Caco-2 (cell line): ENCODE results near the gene PAK5. TPM values are rescaled to one million over a fixed set of nuclear protein-coding genes. Genes with fewer than 3 reads are reported as not detected.

Experiments
- BruUV-seq: library from RNA; stranded (reverse); fragments of 400-500 nt; replicated peaks from 2 replicates; lab custom pipeline; 2021; lab: Mats Ljungman, UMichigan
- CTCF ChIA-PET: fragments of 300-600 bp; sonication (Branson Sonifier 250); formaldehyde crosslinking; loops from one replicate; lab custom pipeline; 2022; ENCODE audit warnings: antibody characterized with exemption; lab: Charles Lee
- POLR2A ChIA-PET: fragments of 300-600 bp; sonication (Branson Sonifier 250); formaldehyde crosslinking; loops from one replicate; lab custom pipeline; 2022; ENCODE audit warnings: antibody characterized with exemption; lab: Charles Lee
- DNase-seq, 2 experiments: peaks; one replicate each; pipeline versions ENCODE4 v3.0.0 to v3.0.0-alpha.2; 2020 to 2022
- H3K27me3 ChIP-seq: replicated peaks from 2 replicates; pipeline ENCODE4 v1.6.0; 2011; ENCODE audit warnings: low read length; ENCODE audit not compliant: control insufficient read depth, insufficient read depth
- H3K36me3 ChIP-seq: 2 replicates; pipeline ENCODE4 v1.5.1; 2011; ENCODE audit warnings: low read length; ENCODE audit not compliant: control insufficient read depth, insufficient read depth
- H3K4me1 ChIP-seq: fragments of 250-450 bp; sonication (Bioruptor Pico); 2 replicates; pipeline ENCODE4 v1.5.1; 2020; ENCODE audit warnings: mild to moderate bottlenecking
- H3K4me3 ChIP-seq: 2 replicates; pipeline ENCODE4 v1.5.1; 2011; ENCODE audit warnings: low read depth, mild to moderate bottlenecking, control low read depth, low read length
- H3K9me3 ChIP-seq: fragments of 250-450 bp; sonication (Bioruptor Pico); 2 replicates; pipeline ENCODE4 v1.5.1; 2020; ENCODE audit warnings: mild to moderate bottlenecking, moderate library complexity
- H3K27ac Mint-ChIP-seq: one replicate; pipeline ENCODE4 v1.8.0; 2022; ENCODE audit warnings: mixed read lengths; ENCODE audit not compliant: unreplicated experiment
- H3K27me3 Mint-ChIP-seq: one replicate; pipeline ENCODE4 v1.8.0; 2022; ENCODE audit warnings: mixed read lengths; ENCODE audit not compliant: insufficient read depth, unreplicated experiment
- H3K36me3 Mint-ChIP-seq: one replicate; pipeline ENCODE4 v1.8.0; 2022; ENCODE audit warnings: mild to moderate bottlenecking, mixed read lengths; ENCODE audit not compliant: insufficient read depth, unreplicated experiment
- H3K4me1 Mint-ChIP-seq: one replicate; pipeline ENCODE4 v1.8.0; 2022; ENCODE audit warnings: low read depth, mixed read lengths; ENCODE audit not compliant: unreplicated experiment
- H3K4me3 Mint-ChIP-seq: one replicate; pipeline ENCODE4 v1.8.0; 2022; ENCODE audit warnings: mild to moderate bottlenecking, moderate library complexity, mixed read lengths; ENCODE audit not compliant: unreplicated experiment
- H3K9me3 Mint-ChIP-seq: one replicate; pipeline ENCODE4 v1.8.0; 2022; ENCODE audit warnings: mixed read lengths; ENCODE audit not compliant: unreplicated experiment
- intact Hi-C: fragments of 100-400 bp; cut with micrococcal nuclease; formaldehyde crosslinking; loops from one replicate; pipeline ENCODE4 v1.10.0; 2022; ENCODE audit not compliant: unreplicated experiment
- total RNA-seq: library from RNA; stranded (reverse); gene quantifications from 2 replicates; pipeline ENCODE4 v1.2.3, GENCODE V29; 2022
- TF ChIP-seq, protein P1 (sequence below), 2 experiments: fragments of 200-600 bp in 1 of 2; IDR thresholded peaks; 1 replicate in 1 of 2; 2 replicates in 1 of 2; pipeline versions ENCODE4 v1.5.1 to v1.8.0; 2011 to 2022; ENCODE audit warnings: antibody characterized with exemption in 1 of 2, control low read depth in 1 of 2, inconsistent platforms in 1 of 2, low read depth in 1 of 2, low read length in 1 of 2, mild to moderate bottlenecking in 1 of 2, moderate library complexity in 1 of 2; ENCODE audit not compliant: insufficient read depth in 1 of 2, severe bottlenecking in 1 of 2, unreplicated experiment in 1 of 2

The PAK5 gene
- total RNA-seq, 1 experiment from 2014 or later: not detected

DNA sequence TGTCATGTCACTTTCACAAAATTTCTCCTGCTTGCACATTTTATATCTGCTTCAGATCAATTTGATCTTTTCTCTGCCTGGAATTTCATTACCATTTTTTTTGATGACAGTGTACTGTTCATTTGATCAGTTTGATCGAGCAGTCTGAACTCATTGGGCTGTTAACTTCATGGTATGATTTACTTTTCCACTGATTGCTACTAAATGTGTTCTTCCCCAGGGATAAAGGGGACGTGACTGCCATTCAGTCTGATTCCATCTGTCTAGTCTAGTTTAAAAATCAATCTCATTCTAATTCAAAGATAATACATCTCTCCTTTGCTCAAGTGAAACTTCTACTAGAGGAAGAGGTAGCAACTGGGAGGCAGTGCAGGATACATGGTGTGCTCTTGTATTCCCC is 303.4 kb downstream of the PAK5 start:
- no peak for DNase-seq
- Mint-ChIP-seq H3K36me3 (no peaks in the 10 kb centered on the region), H3K9me3 (no peaks in the 10 kb centered on the region), H3K4me1 (no peaks in the 10 kb centered on the region), H3K27ac (no peak overlapping the region), H3K4me3 (no peak overlapping the region), H3K27me3 (peaks cover 15% of the 10 kb centered on the region)
- H3K4me3 ChIP-seq: no peak overlapping the region
- POLR2A ChIA-PET: no interaction called here
- BruUV-seq: no TSS peak
- H3K9me3 ChIP-seq: no peaks in the 10 kb centered on the region
- TF ChIP-seq, protein P1, sequence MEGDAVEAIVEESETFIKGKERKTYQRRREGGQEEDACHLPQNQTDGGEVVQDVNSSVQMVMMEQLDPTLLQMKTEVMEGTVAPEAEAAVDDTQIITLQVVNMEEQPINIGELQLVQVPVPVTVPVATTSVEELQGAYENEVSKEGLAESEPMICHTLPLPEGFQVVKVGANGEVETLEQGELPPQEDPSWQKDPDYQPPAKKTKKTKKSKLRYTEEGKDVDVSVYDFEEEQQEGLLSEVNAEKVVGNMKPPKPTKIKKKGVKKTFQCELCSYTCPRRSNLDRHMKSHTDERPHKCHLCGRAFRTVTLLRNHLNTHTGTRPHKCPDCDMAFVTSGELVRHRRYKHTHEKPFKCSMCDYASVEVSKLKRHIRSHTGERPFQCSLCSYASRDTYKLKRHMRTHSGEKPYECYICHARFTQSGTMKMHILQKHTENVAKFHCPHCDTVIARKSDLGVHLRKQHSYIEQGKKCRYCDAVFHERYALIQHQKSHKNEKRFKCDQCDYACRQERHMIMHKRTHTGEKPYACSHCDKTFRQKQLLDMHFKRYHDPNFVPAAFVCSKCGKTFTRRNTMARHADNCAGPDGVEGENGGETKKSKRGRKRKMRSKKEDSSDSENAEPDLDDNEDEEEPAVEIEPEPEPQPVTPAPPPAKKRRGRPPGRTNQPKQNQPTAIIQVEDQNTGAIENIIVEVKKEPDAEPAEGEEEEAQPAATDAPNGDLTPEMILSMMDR (IDR thresholded peaks at IDR 0.05; ENCODE audit: insufficient read depth in 1 of 2, low read depth in 1 of 2, low read length in 1 of 2, severe bottlenecking in 1 of 2, unreplicated experiment in 1 of 2): no peak
- intact Hi-C loops: no loop called here
- CTCF ChIA-PET: no interaction called here
- no peaks in the 10 kb centered on the region for H3K36me3 ChIP-seq
- no peaks in the 10 kb centered on the region for H3K4me1 ChIP-seq
- 0 out of 2 replicates have a peak, but pooled peaks cover 1% of the 10 kb centered on the region for H3K27me3 ChIP-seq

DNA sequence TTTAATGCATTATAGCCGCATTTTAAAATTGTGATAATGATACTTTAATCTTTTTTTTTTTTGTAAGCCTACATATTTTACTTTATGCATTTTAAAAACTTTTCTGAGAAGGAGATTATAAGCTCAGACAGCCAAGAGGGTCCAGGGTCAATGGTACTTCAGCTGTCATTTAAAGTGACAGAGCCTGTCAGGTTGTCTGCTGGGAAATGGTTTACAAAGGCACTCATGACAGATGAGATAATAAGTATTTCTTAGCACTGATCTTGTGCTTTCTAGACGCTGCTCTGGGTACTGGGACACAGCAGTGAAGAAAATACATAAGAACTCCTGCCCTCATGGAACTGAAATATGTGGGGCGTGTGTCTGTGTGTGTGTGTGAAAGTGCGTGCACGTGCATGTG is 304.9 kb downstream of the PAK5 start:
- H3K4me1 ChIP-seq: no peaks in the 10 kb centered on the region
- 0 out of 2 replicates have a peak, but pooled peaks cover 1% of the 10 kb centered on the region for H3K27me3 ChIP-seq
- TF ChIP-seq, protein P1 (IDR thresholded peaks at IDR 0.05; ENCODE audit: insufficient read depth in 1 of 2, low read depth in 1 of 2, low read length in 1 of 2, severe bottlenecking in 1 of 2, unreplicated experiment in 1 of 2): no peak
- H3K36me3 ChIP-seq: no peaks in the 10 kb centered on the region
- Mint-ChIP-seq H3K27me3 (peaks cover 12% of the 10 kb centered on the region), H3K27ac (no peak overlapping the region), H3K4me1 (no peaks in the 10 kb centered on the region), H3K4me3 (no peak overlapping the region), H3K36me3 (no peaks in the 10 kb centered on the region), H3K9me3 (no peaks in the 10 kb centered on the region)
- ChIA-PET CTCF (no interaction called here), POLR2A (no interaction called here)
- BruUV-seq: no TSS peak
- DNase-seq: no peak
- no peak overlapping the region for H3K4me3 ChIP-seq
- intact Hi-C loops: no loop called here
- no peaks in the 10 kb centered on the region for H3K9me3 ChIP-seq

DNA sequence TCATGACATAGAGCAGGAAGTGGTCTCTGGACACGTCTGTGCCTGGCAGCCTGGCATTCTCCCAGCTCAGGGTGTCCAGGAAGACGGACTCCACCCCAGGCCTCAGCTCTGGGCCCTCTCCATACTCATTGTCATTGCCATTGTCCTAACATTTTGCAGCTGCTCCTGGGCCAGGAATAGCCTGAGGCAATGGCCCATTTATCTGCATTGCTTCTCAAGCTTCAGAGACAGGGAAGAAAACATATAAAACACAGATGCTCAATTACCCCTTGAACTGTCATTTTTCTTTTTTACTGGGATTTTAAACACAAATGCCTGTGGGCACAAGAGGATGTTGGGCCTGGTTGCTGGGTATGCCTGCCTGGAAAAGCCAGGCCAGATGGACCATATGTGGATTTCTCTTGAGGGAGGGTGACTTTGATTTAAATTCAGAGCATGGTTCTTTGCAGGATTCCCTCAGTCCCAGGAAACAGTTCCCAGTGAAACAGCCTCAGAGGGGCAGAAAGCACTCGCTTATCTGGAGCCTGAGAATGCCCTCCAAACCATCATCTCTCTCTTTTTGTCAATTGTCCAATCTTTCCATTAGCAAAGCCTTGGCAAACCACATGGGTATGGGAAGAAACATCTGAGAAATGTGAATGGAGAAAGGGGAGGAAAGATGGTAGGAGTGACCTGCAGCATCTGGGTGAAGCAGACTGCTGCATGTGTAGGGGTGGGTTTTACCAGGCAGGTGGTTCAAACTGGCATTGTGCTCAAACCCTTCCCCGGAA is 306.6 kb downstream of the PAK5 start:
- DNase-seq: no peak
- no peaks in the 10 kb centered on the region for H3K4me1 Mint-ChIP-seq
- H3K4me3 ChIP-seq: no peak overlapping the region
- CTCF ChIA-PET: no interaction called here
- H3K36me3 Mint-ChIP-seq: no peaks in the 10 kb centered on the region
- no peaks in the 10 kb centered on the region for H3K4me1 ChIP-seq
- intact Hi-C loops: no loop called here
- H3K36me3 ChIP-seq: no peaks in the 10 kb centered on the region
- 0 out of 2 replicates have a peak, but pooled peaks cover 1% of the 10 kb centered on the region for H3K27me3 ChIP-seq
- H3K9me3 ChIP-seq: no peaks in the 10 kb centered on the region
- BruUV-seq: no TSS peak
- H3K9me3 Mint-ChIP-seq: no peaks in the 10 kb centered on the region
- no peak overlapping the region for H3K4me3 Mint-ChIP-seq
- TF ChIP-seq, protein P1 (IDR thresholded peaks at IDR 0.05; ENCODE audit: insufficient read depth in 1 of 2, low read depth in 1 of 2, low read length in 1 of 2, severe bottlenecking in 1 of 2, unreplicated experiment in 1 of 2): no peak
- POLR2A ChIA-PET: no interaction called here
- peaks cover 12% of the 10 kb centered on the region for H3K27me3 Mint-ChIP-seq
- H3K27ac Mint-ChIP-seq: no peak overlapping the region
